PFSK-1 (cell line): Measurements from ENCODE around the gene FAM168A.

Source experiments
- FOXP2 ChIP-seq: optimal IDR thresholded peaks from 2 replicates; pipeline ENCODE3; 2011; ENCODE audit warnings: borderline replicate concordance, control low read depth, inconsistent platforms; ENCODE audit not compliant: insufficient read depth; ENCODE audit errors: extremely low read length, extremely low read depth
- POLR2AphosphoS5 ChIP-seq: IDR thresholded peaks from 2 replicates; pipeline ENCODE4 v1.6.1; 2012; ENCODE audit warnings: low read depth, mild to moderate bottlenecking, control low read depth, low read length, moderate library complexity
- SIN3A ChIP-seq: IDR thresholded peaks from 2 replicates; pipeline ENCODE4 v1.6.1; 2012; ENCODE audit warnings: mild to moderate bottlenecking, low read length, moderate library complexity, borderline replicate concordance; ENCODE audit not compliant: insufficient read depth
- TAF1 ChIP-seq: IDR thresholded peaks from 2 replicates; pipeline ENCODE4 v1.6.1; 2012; ENCODE audit warnings: low read length, control low read depth, borderline replicate concordance; ENCODE audit not compliant: insufficient read depth
- TF ChIP-seq, protein P1 (sequence below), 2 experiments: IDR thresholded peaks; 2 replicates each; pipeline versions ENCODE4 v1.6.1 to v1.8.0; 2011 to 2012; ENCODE audit warnings: low read depth in 2 of 2, low read length in 2 of 2, control low read depth in 1 of 2, inconsistent platforms in 1 of 2, mild to moderate bottlenecking in 1 of 2, moderate library complexity in 1 of 2; ENCODE audit not compliant: insufficient read depth in 1 of 2

The FAM168A gene

DNA sequence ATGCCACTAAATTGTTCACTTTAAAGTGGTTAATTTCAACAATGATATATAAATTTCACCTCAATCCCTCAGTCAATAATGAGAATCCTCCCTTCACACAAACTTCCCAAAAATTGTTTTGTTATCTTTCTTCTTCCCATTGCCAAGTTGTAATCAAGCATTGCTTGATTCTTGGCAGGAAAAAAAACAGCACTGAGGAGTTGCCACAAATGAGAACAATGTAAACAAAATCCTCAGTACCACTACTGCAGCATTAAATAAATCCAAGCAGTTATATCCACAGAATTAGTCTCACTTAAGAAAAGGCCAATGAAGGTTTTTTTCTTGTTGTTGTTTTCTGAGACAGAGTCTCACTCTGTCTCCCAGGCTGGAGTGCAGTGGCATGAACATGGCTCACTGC is 38.2 kb downstream of the FAM168A start:
- no peak for TF ChIP-seq SIN3A
- TF ChIP-seq FOXP2: no peak
- TF ChIP-seq TAF1: no peak
- TF ChIP-seq POLR2AphosphoS5: no peak
- TF ChIP-seq, protein P1, sequence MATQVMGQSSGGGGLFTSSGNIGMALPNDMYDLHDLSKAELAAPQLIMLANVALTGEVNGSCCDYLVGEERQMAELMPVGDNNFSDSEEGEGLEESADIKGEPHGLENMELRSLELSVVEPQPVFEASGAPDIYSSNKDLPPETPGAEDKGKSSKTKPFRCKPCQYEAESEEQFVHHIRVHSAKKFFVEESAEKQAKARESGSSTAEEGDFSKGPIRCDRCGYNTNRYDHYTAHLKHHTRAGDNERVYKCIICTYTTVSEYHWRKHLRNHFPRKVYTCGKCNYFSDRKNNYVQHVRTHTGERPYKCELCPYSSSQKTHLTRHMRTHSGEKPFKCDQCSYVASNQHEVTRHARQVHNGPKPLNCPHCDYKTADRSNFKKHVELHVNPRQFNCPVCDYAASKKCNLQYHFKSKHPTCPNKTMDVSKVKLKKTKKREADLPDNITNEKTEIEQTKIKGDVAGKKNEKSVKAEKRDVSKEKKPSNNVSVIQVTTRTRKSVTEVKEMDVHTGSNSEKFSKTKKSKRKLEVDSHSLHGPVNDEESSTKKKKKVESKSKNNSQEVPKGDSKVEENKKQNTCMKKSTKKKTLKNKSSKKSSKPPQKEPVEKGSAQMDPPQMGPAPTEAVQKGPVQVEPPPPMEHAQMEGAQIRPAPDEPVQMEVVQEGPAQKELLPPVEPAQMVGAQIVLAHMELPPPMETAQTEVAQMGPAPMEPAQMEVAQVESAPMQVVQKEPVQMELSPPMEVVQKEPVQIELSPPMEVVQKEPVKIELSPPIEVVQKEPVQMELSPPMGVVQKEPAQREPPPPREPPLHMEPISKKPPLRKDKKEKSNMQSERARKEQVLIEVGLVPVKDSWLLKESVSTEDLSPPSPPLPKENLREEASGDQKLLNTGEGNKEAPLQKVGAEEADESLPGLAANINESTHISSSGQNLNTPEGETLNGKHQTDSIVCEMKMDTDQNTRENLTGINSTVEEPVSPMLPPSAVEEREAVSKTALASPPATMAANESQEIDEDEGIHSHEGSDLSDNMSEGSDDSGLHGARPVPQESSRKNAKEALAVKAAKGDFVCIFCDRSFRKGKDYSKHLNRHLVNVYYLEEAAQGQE (IDR thresholded peaks at IDR 0.05; ENCODE audit: insufficient read depth in 1 of 2, low read depth in 2 of 2, low read length in 2 of 2): no peak

DNA sequence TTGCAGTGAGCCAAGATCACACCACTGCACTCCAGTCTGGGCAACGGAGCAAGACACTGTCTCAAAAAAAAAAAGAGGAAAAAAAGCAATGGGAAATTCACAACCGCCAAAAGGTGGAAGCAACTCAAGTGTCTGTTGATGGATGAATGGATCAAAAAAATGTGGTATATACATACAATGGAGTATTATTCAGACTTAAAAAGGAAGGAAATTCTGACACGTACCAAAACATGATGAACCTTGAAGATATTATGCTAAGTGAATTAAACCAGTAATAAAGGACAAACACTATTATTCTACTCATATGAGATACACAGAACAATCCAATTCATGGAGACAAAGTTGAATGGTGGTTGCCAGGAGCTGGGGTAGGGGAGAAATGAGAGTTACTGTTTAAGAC is 40.9 kb downstream of the FAM168A start:
- no peak for TF ChIP-seq TAF1
- no peak for TF ChIP-seq POLR2AphosphoS5
- TF ChIP-seq SIN3A: no peak
- no peak for TF ChIP-seq FOXP2
- TF ChIP-seq, protein P1 (IDR thresholded peaks at IDR 0.05; ENCODE audit: insufficient read depth in 1 of 2, low read depth in 2 of 2, low read length in 2 of 2): no peak

DNA sequence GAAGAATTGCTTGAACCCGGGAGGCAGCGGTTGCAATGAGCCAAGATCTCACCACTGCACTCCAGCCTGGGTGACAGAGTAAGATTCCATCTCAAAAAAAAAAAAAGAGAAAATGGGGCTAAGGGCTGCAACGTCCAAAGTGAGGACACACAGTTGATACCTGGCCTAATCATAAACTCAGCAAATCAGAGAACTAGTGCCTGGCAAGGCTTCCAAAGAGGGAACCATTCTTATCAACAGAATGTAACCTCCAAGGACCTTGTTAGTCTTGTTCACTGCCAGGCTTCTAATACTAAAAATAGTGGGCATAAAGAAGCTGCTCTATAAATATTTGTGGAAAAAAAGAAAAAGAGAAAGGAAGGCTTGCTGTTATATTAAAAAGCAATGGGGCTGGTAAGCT is 42.3 kb downstream of the FAM168A start:
- TF ChIP-seq SIN3A (no peak), POLR2AphosphoS5 (no peak), TAF1 (no peak)

DNA sequence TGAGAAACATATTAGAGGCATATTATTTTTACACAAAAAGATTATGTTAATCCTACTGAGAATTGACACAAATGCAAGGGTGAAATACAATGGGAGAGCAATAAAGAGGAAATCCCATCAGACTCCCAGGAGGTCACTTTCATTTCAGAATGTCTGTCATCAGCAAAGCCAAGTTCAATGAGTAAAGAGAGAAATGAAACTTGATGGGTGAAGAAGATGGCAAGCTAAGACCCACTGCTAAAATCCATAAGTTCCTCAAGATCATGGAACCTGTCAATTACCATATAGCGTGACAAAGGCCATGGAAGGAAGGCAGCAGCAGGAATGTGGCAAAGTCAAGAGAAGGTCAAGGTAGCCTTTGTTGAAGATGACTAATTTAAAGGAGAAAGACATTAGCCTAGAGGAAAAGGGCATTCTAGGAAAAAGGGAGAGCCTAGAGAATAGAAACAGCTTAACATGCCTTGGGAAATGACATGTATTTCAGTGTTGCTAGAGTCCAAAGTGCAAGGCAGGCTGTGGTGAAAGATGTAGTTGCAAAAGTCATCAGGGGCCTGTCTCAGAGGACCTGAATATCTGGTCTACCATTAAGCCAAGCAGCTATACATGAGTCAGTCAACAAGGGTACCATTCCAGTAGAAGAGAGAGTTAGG is 43.1 kb downstream of the FAM168A start:
- TF ChIP-seq SIN3A: no peak
- TF ChIP-seq POLR2AphosphoS5: no peak
- TF ChIP-seq, protein P1 (IDR thresholded peaks at IDR 0.05; ENCODE audit: insufficient read depth in 1 of 2, low read depth in 2 of 2, low read length in 2 of 2): no peak
- no peak for TF ChIP-seq FOXP2
- TF ChIP-seq TAF1: no peak

DNA sequence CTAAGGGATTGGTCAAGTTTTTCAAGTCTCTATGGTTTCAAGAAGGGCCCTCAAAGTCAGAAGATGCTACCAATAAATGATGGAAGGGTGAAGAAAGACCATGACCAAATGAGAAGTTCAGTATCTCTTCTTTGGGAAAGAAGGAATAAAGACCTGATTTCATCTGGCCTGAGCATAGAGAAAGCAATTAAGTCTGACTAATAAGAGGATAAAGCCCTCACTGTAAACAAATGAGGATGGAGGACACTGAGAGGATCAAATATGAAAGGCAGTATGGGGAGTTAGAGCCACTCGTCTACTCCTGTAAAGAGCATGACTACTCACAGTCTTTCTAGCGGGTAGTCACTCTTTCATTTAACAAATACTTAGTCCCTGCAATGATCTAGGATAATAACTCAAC is 44.6 kb downstream of the FAM168A start:
- TF ChIP-seq, protein P1 (IDR thresholded peaks at IDR 0.05; ENCODE audit: insufficient read depth in 1 of 2, low read depth in 2 of 2, low read length in 2 of 2): no peak
- no peak for TF ChIP-seq SIN3A
- TF ChIP-seq FOXP2: no peak
- TF ChIP-seq POLR2AphosphoS5: no peak
- TF ChIP-seq TAF1: no peak
